Tibial nerve (tissue), 4 donors: ENCODE results near the gene DLD. TPM values are rescaled to one million over a fixed set of nuclear protein-coding genes. Genes with fewer than 3 reads are reported as not detected.
A peak's percentile ranks its signal among the peaks of the same experiment; 100 is the strongest.

Source experiments
- DNase-seq, 2 donors: peaks; one replicate each; pipeline ENCODE4 v3.0.0-alpha.2; 2019; ENCODE audit warnings: low spot score in 2 of 2
- H3K27ac ChIP-seq, 4 donors: fragments of 200-600 bp; sonication (generic) in 3 of 4; one replicate each; pipeline ENCODE4 v1.5.1; 2017 to 2019; ENCODE audit warnings: mild to moderate bottlenecking in 1 of 4
- H3K27me3 ChIP-seq, 2 donors: fragments of 200-600 bp; sonication (generic) in 1 of 2; one replicate each; pipeline versions ENCODE4 v1.5.1 to v1.6.0; 2017 to 2019
- H3K36me3 ChIP-seq, 3 donors: fragments of 200-600 bp; sonication (generic); one replicate each; pipeline ENCODE4 v1.5.1; 2018 to 2019
- H3K4me1 ChIP-seq, 4 donors: fragments of 200-600 bp; sonication (generic) in 3 of 4; one replicate each; pipeline ENCODE4 v1.5.1; 2017 to 2019
- H3K4me3 ChIP-seq, 4 donors: fragments of 200-600 bp; sonication (generic) in 3 of 4; one replicate each; pipeline ENCODE4 v1.5.1; 2017 to 2019; ENCODE audit warnings: mild to moderate bottlenecking in 1 of 4, moderate library complexity in 1 of 4
- H3K9me3 ChIP-seq, 4 donors: fragments of 200-600 bp; sonication (generic) in 3 of 4; one replicate each; pipeline ENCODE4 v1.5.1; 2017 to 2019
- CTCF ChIP-seq, 5 experiments: fragments of 200-600 bp in 3 of 5; fragments of 450-650 bp in 2 of 5; sonication (generic) in 3 of 5; IDR thresholded peaks; one replicate each; pipeline ENCODE4 v1.5.1; 2016 to 2019; ENCODE audit warnings: antibody characterized with exemption in 5 of 5, mild to moderate bottlenecking in 3 of 5, moderate library complexity in 2 of 5
- EP300 ChIP-seq, 2 donors: sonication (generic); formaldehyde crosslinking; IDR thresholded peaks; one replicate each; pipeline ENCODE4 v1.6.1; 2017; ENCODE audit warnings: antibody characterized with exemption in 2 of 2, mild to moderate bottlenecking in 1 of 2
- POLR2A ChIP-seq, 2 donors: fragments of 450-650 bp; IDR thresholded peaks; one replicate each; pipeline ENCODE4 v1.6.1; 2017; ENCODE audit warnings: antibody characterized with exemption in 2 of 2, mild to moderate bottlenecking in 2 of 2, moderate library complexity in 2 of 2
- WGBS, 2 donors: methylation state at CpG; one replicate each; pipeline ENCODE4 v1.1.5; 2018; 5-methylcytosine and 5-hydroxymethylcytosine counted together
- total RNA-seq, 4 donors: library from RNA; depleted of rRNA; stranded (reverse); fragments of >200 nt; gene quantifications; one replicate each; pipeline ENCODE4 v1.1.0, GENCODE V29; 2016

DLD gene
- total RNA-seq, 4 donors from 2014 or later: 43.5 to 67.3 (median 59.9) TPM

GRCh38 chr7:107936312-107936711, 45.3 kb downstream of the DLD start:
- Histone ChIP-seq H3K27me3 (no peaks in the 10 kb centered on the region), H3K27ac (peak overlapping the region in 1 of 4 donors; percentile 71), H3K4me1 (peaks cover 0 to 78% (median 33%) of the 10 kb centered on the region in 4 donors), H3K9me3 (no peaks in the 10 kb centered on the region), H3K4me3 (no peak overlapping the region), H3K36me3 (peaks cover 0 to 36% (median 3%) of the 10 kb centered on the region in 3 donors)
- TF ChIP-seq POLR2A (IDR thresholded peaks at IDR 0.05) (no peak), EP300 (IDR thresholded peaks at IDR 0.05) (no peak), CTCF (IDR thresholded peaks at IDR 0.05) (no peak)
- 91 to 98% methylated on average over 2 of the region's 2 CpGs for WGBS, 2 donors
- no peak for DNase-seq

- 74 to 79% methylated on average over 1 of the region's 1 CpG for WGBS, 2 donors
- TF ChIP-seq CTCF (IDR thresholded peaks at IDR 0.05) (no peak), EP300 (IDR thresholded peaks at IDR 0.05) (no peak), POLR2A (IDR thresholded peaks at IDR 0.05) (no peak)
- Histone ChIP-seq H3K4me3 (no peak overlapping the region), H3K36me3 (peaks cover 0 to 34% (median 3%) of the 10 kb centered on the region in 3 donors), H3K4me1 (peaks cover 0 to 66% (median 30%) of the 10 kb centered on the region in 4 donors), H3K9me3 (no peaks in the 10 kb centered on the region), H3K27me3 (no peaks in the 10 kb centered on the region), H3K27ac (peak overlapping the region in 3 of 4 donors; percentile 28 to 82 (median 80))
- DNase-seq: no peak
Observed at GRCh38 chr7:107937531-107937930, 46.5 kb downstream of the DLD start.

GRCh38 chr7:107938456-107939250, 47.7 kb downstream of the DLD start:
- no peaks in the 10 kb centered on the region for H3K9me3 ChIP-seq
- peaks cover 0 to 57% (median 30%) of the 10 kb centered on the region in 4 donors for H3K4me1 ChIP-seq
- no peaks in the 10 kb centered on the region for H3K27me3 ChIP-seq
- TF ChIP-seq EP300 (IDR thresholded peaks at IDR 0.05) (peak in 1 of 2 donors; percentile 38), CTCF (IDR thresholded peaks at IDR 0.05) (no peak)
- H3K27ac ChIP-seq: peak overlapping the region; percentile 21 to 82 (median 58)
- H3K36me3 ChIP-seq: peaks cover 0 to 43% (median 3%) of the 10 kb centered on the region in 3 donors
- WGBS, 2 donors: 36 to 40% methylated on average over 6 of the region's 6 CpGs
- H3K4me3 ChIP-seq: no peak overlapping the region
- no peak for DNase-seq

GRCh38 chr7:107939573-107940489, 48.8 kb downstream of the DLD start:
- TF ChIP-seq EP300 (IDR thresholded peaks at IDR 0.05) (peak in 1 of 2 donors; percentile 40), CTCF (IDR thresholded peaks at IDR 0.05) (no peak)
- 65 to 70% methylated on average over 14 to 16 of the region's 16 CpGs for WGBS, 2 donors
- Histone ChIP-seq H3K4me1 (peaks cover 0 to 49% (median 23%) of the 10 kb centered on the region in 4 donors), H3K27me3 (no peaks in the 10 kb centered on the region), H3K36me3 (peaks cover 0 to 55% (median 0%) of the 10 kb centered on the region in 3 donors), H3K27ac (peak overlapping the region in 3 of 4 donors; percentile 21 to 82 (median 80)), H3K4me3 (no peak overlapping the region), H3K9me3 (no peaks in the 10 kb centered on the region)
- peak in 1 of 2 donors; percentile 44 for DNase-seq
